ENCODE measurements around the gene TNFAIP2. TPM values are rescaled to one million over a fixed set of nuclear protein-coding genes. Genes with fewer than 3 reads are reported as not detected.
A peak's percentile ranks its signal among the peaks of the same experiment; 100 is the strongest.

The TNFAIP2 gene
- total and polyA plus RNA-seq, 9 of the 15 experiments (the other 6 are each of a cell fraction or from before 2014, with no cell fraction given): 22.6 to 68.6 (median 44.6) TPM

- Histone ChIP-seq H3K9ac (ENCODE audit: insufficient read depth in 1 of 2, low read depth in 2 of 2, low read length in 2 of 2) (no peak overlapping the region), H3K4me2 (ENCODE audit: insufficient read depth, low read length) (no peak overlapping the region), H2AFZ (ENCODE audit: low read depth, low read length) (0 out of 2 replicates have a peak overlapping the region, but pooled peaks have one; percentile 45), H4K20me1 (replicated peaks; ENCODE audit: control insufficient read depth, insufficient read depth, low read length) (no peaks in the 10 kb centered on the region), H3K9me1 (ENCODE audit: control insufficient read depth, insufficient read depth, low read length) (no peaks in the 10 kb centered on the region), H3K4me1 (replicated peaks in 1 of 2; ENCODE audit: control insufficient read depth in 2 of 2, insufficient read depth in 2 of 2, low read length in 2 of 2) (peaks cover 3 to 35% of the 10 kb centered on the region in 2 experiments; a peak in 4 of 5 replicates), H3K4me3 (no peak overlapping the region), H3K27me3 (ENCODE audit: control insufficient read depth in 2 of 2, insufficient read depth in 2 of 2, low read length in 2 of 2) (no peaks in the 10 kb centered on the region; a peak in 1 of 5 replicates), H3K27ac (ENCODE audit: extremely low read depth, low read depth, low read length) (no peak overlapping the region), H3K9me3 (replicated peaks; ENCODE audit: control insufficient read depth, insufficient read depth, low read depth, low read length) (no peaks in the 10 kb centered on the region), H3K36me3 (ENCODE audit: control insufficient read depth, insufficient read depth, low read length) (no peaks in the 10 kb centered on the region), H3K79me2 (ENCODE audit: control insufficient read depth, insufficient read depth, low read length) (no peaks in the 10 kb centered on the region)
- intact Hi-C loops (cut with micrococcal nuclease) (loop anchor here (2.0 to 10.0 kb wide), 2 partner anchors 214 to 466 kb away; no protein-coding TSS in a partner anchor), in situ Hi-C loops (cut with MboI) (loop anchor here (5.0 kb wide), 1 partner anchor 209 kb away; no protein-coding TSS in a partner anchor)
- ChIA-PET POLR2A (no interaction called here), CTCF (ENCODE audit: low intra/inter-chr PET ratio) (interaction anchor here (1.1 to 1.2 kb wide), 2 partner anchors 214 to 215 kb away, joined by 3 to 4 read pairs; no protein-coding TSS in a partner anchor)
- no TSS peak for BruUV-seq (replicated peaks)
- ATAC-seq (peak; percentile 67), FAIRE-seq (peak; percentile 95), DNase-seq (ENCODE audit: extremely low read depth in 1 of 4, low spot score in 3 of 4) (peak; percentile 63 to 87 (median 70))
- WGBS (ENCODE audit: insufficient coverage, low coverage, missing lambda C conversion rate): 2% methylated on average over 8 of the region's 9 CpGs
- no peak for TF ChIP-seq PCBP2 (IDR thresholded peaks at IDR 0.05; ENCODE audit: low read depth, low read length, poor library complexity, severe bottlenecking)
- TF ChIP-seq, protein P1, sequence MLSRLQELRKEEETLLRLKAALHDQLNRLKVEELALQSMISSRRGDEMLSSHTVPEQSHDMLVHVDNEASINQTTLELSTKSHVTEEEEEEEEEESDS (CRISPR knock-in tag; IDR thresholded peaks at IDR 0.05): no peak
- 0 out of 2 replicates have a peak, but pooled peaks have one; percentile 5 for TF ChIP-seq JUND (IDR thresholded peaks at IDR 0.05; ENCODE audit: borderline replicate concordance, low read depth, low read length)
- TF ChIP-seq JUND (tag; IDR thresholded peaks at IDR 0.05; ENCODE audit: borderline replicate concordance, low read depth, low read length): no peak
- no peak for TF ChIP-seq ATF3 (IDR thresholded peaks at IDR 0.05)
- TF ChIP-seq ATF3 (CRISPR knock-in tag; conservative IDR thresholded peaks at IDR 0.05): no peak
- TF ChIP-seq ZNF431 (CRISPR knock-in tag; IDR thresholded peaks at IDR 0.05): no peak
- no peak for TF ChIP-seq NR2F6 (CRISPR knock-in tag; IDR thresholded peaks at IDR 0.05)
- TF ChIP-seq NFIC (IDR thresholded peaks at IDR 0.05): peak; percentile 98
- TF ChIP-seq EP400 (IDR thresholded peaks at IDR 0.05): no peak
- TF ChIP-seq MIER1 (IDR thresholded peaks at IDR 0.05; ENCODE audit: low read depth): no peak
- TF ChIP-seq NR2C2 (CRISPR knock-in tag; IDR thresholded peaks at IDR 0.05): no peak
- no peak for TF ChIP-seq NR2C2 (tag; IDR thresholded peaks at IDR 0.05)
- peak; percentile 66 for TF ChIP-seq ZNF263 (CRISPR knock-in tag; IDR thresholded peaks at IDR 0.05; ENCODE audit: borderline replicate concordance)
- no peak for TF ChIP-seq NUFIP1 (IDR thresholded peaks at IDR 0.05; ENCODE audit: partially characterized antibody)
- TF ChIP-seq CTCF (IDR thresholded peaks at IDR 0.05 in 2 of 3, conservative IDR thresholded peaks at IDR 0.05 in 1 of 3; ENCODE audit: insufficient read depth in 2 of 3, low read depth in 1 of 3, low read length in 3 of 3): peak; percentile 78 to 81 (median 78)
Measured at GRCh38 chr14:103078420-103078749, 44.9 kb upstream of the TNFAIP2 start.

All from K562 (cell line).